NOMO-1 (cell line): ENCODE results near the gene TRIM7.
"Not testable (repeated sequence)": the region's sequence is repeated elsewhere in the genome, so short reads cannot be mapped to it uniquely, and the experiment has no call there.

ENCODE experiments used
- DNase-seq, 2 experiments: peaks; one replicate each; lab custom pipeline; 2025; ENCODE audit not compliant: unreplicated experiment in 2 of 2; lab: John Stamatoyannopoulos, UW

Gene TRIM7

GRCh38 chr5:181173420-181174342 lies 31.3 kb downstream of the TRIM7 start:
- DNase-seq = no peak

- DNase-seq = no peak
Observed at GRCh38 chr5:181173027-181173419, 32.0 kb downstream of the TRIM7 start.

- no peak for DNase-seq
Observed at GRCh38 chr5:181171782-181172181, 33.2 kb downstream of the TRIM7 start.

GRCh38 chr5:181170996-181171395 lies 34.0 kb downstream of the TRIM7 start:
- DNase-seq = no peak

DNA sequence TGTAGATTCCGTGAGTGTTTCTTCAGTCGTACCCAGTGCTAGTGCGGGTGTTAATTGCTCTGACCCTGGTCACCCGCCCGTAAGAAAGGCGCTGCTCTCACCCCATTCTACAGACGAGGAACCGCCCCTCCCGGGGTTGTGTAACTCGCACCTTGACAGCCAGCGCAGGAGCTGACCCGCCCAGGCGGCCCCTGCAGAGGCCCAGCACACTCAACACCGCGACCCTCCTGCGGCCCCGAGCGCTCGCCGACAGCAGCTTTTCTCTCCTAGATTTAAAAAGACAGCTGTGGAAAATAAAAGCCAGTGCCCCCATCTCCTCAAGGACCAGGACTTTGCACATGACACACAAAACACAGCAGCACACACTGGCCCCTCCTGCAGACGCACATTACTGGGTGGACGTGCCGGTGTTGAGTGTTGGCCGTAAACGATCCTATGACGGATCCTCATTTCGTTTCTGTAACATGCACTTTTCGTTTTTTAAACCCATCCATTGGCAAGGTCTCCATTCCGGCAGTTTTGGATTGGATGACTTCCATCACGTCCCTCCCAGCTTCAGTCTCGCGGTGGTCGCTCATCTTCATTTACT lies 34.7 kb downstream of the TRIM7 start:
- DNase-seq = no peak

DNA sequence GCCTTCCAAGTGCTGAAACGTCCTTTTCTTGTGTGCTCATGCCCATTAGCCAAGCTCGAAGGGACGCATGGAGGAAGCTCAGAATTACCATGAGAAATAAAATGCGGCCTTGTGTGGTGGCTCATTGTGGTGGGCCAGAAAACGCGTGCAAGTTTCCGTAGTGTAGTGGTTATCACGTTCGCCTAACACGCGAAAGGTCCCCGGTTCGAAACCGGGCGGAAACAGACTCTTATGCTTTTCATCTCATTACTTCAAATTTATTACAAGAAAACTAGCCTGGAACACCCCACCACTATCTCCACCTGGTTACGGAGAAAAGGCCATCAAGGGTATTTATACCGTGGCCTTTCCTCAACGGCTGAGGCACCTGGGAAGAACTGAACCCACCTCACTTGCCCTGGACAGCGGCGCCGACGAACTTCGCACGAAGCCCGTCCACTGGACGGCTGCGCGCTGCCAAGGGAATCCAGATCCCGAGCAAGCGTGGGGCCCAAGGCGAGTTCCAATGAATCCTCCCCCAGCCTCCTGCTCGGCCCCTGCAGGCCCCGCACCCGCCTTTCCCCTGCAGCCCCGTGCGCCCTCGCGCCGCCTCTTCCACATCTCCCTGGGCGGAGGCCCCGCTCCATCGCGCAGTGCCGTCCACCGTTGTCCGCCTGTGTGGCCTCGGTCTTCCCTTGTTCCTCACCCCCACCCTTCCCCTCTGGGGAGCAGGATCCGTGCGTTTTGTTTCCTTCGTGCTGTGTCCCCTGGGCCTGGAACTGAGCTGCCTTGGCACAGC lies 35.3 kb downstream of the TRIM7 start:
- not testable (repeated sequence) for DNase-seq

DNA sequence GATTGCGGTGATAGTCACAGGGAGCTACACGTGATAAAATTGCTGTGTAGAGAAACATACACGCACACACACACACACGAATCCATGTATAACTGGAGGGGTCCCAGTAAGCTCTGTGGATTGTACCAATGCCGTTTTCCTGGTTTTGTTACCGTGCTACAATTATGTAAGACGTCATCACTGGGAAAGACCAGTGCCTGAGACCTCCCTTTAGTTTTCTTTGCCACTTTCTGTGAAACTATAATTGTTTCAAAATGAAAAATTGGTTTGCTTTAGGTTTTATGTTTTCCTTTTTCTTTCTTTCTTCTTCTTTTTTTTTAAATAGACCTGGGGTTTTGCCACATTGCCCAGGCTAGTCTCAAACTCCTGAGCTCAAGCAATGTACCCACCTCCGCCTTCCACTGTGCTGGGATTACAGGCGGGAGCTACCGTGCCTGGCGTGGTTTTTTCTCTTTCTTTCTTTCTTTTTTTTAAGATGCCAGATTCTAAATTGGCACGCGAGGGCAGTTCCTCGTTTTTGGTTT lies 36.3 kb downstream of the TRIM7 start:
- no peak for DNase-seq

DNA sequence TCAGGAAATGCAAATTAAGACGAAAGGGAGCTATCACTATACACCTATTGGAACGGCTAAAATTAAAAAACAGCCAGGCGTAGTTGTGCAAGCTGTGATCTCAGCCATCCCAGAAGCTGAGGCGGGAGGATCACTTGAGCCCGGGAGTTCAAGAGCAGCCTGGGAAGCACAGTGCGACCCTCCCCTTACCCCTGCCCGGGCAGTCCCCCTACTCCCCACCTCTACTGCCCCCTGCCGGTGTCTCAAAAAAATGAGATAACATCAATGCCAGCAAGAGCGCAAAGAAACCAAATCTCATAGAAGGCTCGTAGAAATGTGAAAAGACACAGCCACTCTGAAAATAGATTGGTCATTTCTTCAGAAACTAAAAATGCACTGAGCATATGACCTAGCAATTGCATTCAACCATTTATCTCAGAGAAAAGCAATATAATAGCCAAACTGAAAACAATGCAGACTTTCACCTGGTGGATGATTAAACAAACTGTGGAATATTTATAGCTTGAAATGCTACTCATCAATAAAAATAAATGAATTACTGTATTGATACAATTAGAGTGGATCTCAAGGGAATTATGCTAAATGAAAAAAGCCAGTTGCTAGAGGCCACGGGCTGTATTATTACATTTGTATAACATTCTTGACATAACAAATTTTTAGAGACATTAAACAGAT lies 37.0 kb downstream of the TRIM7 start:
- peak in 1 of 2 experiments; percentile 2 for DNase-seq

DNA sequence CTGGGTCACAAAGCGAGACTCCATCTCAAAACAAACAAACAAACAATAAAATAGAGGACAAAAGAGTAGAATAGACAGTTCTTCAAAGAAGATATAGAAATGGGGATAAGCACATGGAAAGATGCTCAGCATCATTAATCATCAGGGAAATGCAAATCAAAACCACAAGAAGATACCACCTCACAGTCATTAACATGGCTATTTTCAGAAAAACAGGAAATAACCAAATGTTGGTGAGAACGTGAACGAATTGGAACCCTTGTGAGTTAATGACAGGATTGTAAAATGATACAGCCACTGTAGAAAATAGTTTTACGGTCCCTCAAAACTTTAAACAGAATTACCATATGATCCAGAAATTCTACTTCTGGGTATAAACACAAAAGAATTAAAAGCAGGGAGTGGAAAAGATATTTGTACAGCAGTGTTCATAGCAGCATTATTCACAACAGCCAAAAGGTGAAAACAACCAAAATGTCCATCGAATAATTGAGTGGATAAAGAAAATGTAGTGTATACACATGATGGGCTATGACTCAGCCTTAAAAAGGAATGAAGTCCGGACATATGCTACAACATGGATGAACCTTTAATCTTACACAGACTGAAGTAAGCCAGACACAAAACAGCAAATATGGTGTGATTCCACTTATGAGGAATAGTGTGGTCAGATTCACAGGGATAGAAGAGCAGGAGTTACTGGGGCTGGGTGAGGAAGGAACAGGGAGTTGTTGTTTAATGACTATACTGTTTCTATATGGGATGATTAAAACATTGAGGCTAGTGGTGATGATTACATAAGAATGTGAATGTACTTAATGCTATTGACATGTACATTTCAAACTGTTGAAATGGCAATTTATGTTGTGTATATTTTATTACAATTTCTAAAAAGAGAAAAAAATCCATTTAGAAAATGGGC lies 37.9 kb downstream of the TRIM7 start:
- DNase-seq = peak in 1 of 2 experiments; percentile 24

DNA sequence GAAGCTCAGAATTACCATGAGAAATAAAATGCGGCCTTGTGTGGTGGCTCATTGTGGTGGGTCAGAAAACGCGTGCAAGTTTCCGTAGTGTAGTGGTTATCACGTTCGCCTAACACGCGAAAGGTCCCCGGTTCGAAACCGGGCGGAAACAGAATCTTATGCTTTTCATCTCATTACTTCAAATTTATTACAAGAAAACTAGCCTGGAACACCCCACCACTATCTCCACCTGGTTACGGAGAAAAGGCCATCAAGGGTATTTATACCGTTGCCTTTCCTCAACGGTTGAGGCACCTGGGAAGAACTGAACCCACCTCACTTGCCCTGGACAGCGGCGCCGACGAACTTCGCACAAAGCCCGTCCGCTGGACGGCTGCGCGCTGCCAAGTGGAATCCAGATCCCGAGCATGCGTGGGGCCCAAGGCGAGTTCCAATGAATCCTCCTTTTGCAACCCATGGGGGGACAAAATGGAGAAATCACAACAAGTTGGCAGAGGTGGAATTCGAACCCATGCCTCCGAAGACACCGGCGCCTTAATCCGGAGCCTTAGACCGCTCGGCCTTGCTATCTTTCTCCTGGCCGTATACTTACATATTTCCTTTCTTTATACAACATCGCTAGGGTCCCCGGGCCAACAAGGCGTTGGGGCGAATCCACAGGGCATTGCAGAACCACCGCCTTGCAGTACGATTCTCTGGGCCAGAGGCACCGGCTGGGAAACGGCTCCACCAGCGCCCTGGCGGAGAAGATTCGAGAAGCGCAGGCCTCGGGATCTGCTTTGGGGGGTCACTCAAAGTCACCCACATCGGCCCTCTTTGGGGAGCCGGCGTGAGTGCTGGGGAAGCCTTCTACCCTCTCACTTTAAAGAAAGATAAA lies 40.7 kb downstream of the TRIM7 start:
- no peak for DNase-seq

- peak; percentile 32 to 54 for DNase-seq
Observed at GRCh38 chr5:181163487-181164075, 41.4 kb downstream of the TRIM7 start.

DNA sequence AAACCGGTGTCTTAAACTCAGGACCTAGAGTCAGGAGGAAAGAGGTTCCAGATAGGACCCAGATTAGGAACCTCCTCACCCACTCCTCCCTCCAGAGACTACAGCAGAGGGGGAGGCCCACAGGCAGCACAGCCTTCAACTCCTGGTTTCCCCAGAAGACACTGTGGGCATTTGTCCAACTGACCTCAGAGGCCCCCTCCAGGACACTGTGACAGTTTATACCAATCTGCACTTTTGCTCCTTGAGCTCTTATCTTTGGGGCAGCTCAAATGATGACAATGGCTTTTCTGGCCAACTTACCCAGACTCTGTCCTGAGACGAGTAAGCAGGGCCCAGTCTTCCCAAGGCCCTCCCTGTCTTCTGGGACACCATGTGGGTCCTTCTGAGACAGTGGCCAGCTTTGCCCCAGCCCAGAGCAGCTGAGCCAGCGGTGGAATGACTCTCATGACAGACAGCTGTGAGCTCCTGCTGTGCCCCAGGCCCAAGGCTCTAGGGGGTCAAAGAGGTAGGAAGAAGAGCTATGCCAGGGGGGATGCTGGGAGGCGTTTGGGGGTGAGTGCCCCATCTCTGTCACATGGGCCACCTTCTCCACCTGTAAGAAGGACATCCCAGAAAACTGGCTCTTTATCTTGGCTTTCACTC lies 43.3 kb downstream of the TRIM7 start:
- DNase-seq = no peak

DNA sequence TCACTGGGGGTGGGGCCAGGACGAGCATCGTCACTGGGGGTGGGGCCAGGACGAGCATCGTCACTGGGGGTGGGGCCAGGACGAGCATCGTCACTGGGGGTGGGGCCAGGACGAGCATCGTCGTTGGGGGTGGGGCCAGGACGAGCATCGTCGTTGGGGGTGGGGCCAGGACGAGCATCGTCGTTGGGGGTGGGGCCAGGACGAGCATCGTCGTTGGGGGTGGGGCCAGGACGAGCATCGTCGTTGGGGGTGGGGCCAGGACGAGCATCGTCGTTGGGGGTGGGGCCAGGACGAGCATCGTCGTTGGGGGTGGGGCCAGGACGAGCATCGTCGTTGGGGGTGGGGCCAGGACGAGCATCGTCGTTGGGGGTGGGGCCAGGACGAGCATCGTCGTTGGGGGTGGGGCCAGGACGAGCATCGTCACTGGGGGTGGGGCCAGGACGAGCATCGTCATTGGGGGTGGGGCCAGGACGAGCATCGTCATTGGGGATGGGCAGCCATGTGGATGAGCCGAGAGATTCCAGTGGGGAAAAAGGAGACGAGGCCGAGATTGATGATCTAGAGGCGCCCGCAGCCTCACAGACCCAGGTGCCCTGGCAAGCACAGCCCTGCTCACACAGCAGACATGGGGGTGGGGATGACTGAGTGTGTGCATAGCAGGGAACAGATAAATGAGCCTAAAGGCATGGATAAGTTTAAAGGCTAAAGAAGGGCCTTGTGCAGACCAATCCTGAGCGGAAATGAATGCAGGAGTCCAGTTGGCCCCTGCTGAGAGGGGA lies 44.1 kb downstream of the TRIM7 start:
- not testable (repeated sequence) for DNase-seq

DNA sequence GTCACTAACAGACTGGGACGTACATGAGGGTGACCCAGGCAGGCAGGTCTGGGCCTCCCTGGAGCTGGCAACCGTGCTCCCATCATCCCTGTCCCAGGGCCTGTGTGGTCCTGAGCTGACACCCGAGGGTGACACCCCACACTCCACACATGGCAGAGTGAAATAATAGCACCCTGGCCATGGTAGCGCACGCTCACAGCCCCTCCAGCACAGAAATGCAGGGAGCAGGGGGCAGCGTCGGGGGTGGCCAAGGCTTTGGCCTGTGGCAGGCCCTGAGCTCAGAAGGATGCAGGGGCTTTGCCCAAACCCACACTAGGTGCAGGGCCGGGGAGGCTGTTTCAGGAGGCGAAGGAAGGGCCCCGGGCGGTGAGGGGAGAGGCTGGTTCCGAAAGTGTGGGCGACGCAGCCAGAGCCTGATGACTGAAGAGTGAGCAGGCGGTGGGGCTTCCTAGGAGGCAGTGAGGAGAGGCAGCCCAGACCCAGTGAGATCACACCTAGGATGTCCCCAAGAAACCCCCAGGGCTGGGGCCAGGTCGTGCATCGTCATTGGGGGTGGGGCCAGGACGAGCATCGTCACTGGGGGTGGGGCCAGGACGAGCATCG lies 44.7 kb downstream of the TRIM7 start:
- no peak for DNase-seq

GRCh38 chr5:181159286-181160151 lies 45.5 kb downstream of the TRIM7 start:
- DNase-seq = peak; percentile 55 to 60

DNA sequence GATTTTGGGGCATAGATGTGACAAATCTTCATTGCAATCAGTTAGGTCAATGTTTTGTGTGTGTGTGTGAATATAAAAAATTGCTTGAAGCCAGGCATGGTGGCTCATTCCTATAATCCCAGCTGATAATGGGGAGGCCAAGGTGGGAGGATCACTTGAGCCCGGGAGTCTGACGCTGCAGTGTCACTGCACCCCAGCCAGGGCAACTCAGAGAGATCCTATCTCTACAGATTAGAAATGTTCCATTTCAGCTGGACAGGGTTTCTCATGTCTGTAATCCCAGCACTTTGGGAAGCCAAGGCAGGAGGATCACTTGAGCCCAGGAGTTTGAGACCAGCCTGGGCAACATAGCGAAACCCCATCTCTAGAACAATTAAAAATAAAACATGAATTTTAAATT lies 46.1 kb downstream of the TRIM7 start:
- DNase-seq = no peak
